Erythroblast (primary cell): ENCODE data around the gene SLC2A13.

ENCODE experiments used
- GATA1 ChIP-seq: IDR thresholded peaks from 2 replicates; pipeline ENCODE4 v1.6.1; 2011; ENCODE audit warnings: low read depth, mild to moderate bottlenecking, control low read depth, low read length, moderate library complexity
- POLR2A ChIP-seq: IDR thresholded peaks from 2 replicates; pipeline ENCODE4 v1.6.1; 2011; ENCODE audit warnings: mild to moderate bottlenecking, low read length

DNA sequence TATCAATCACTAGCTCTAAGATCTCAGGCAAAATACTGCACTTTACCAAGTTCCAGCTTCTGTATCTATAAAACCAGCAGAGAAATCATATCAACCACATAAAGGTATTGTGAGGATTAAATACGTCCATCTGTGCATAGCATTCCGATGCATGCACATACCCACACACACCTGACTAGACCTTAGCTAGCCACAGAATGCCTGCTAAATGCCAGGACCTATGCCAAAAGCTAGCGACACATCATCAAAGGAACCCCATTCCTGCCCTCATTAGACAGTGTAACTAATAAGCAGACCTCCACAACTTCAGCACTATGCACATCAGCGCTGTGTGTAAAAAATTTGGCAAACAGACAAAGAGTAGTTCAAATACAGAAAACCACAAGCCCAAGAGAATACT, 185.2 kb downstream of the SLC2A13 start:
- no peak for TF ChIP-seq POLR2A
- no peak for TF ChIP-seq GATA1
